ENCODE measurements around the gene CRISPLD2.

CRISPLD2 gene

GRCh38 chr16:84800158-84800978 is 19.4 kb upstream of the CRISPLD2 start:
- FAIRE-seq = no peak

GRCh38 chr16:84803146-84803545 is 16.6 kb upstream of the CRISPLD2 start:
- no peak for FAIRE-seq

GRCh38 chr16:84804326-84804725 is 15.5 kb upstream of the CRISPLD2 start:
- FAIRE-seq = no peak

- no peak for FAIRE-seq
These were observed 13.4 kb upstream of the CRISPLD2 start for GRCh38 chr16:84806256-84806889.

DNA sequence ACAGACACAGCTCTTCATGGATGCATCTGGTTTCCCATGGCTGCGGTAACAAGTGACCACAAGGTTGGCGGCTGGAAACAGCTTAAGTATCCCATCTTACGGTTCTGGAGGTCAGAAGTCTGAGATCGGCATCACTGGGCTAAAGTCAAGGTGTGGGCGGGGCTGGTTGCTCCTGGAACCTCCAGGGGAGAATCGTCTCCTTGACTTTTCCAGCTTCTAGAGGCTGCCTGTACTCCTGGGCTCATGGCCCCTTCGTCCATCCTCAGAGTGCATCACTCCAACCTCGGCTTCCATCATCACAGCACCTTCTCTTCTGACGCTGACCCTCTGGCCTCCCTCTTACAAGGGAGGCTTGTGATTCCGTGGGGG is 12.9 kb upstream of the CRISPLD2 start:
- FAIRE-seq = no peak

DNA sequence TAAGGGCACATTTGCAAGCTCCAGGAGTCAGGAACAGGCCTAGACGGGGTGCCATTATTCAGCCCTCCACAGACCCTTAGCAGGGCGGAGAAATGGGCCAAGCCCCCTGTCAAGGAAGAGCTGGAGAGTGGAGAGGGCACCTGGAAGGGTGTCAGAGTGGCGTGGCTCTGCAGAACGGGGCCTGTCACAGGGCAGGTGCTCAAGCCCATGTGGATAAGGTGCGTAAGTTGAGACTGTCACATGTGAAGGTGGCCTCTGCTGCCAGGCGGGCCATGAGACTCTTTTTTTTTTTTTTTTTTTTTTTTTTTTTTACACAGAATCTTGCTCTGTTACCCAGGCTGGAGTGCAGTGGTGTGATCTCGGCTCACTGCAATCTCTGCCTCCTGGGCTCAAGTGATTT is 12.0 kb upstream of the CRISPLD2 start:
- no peak for FAIRE-seq

DNA sequence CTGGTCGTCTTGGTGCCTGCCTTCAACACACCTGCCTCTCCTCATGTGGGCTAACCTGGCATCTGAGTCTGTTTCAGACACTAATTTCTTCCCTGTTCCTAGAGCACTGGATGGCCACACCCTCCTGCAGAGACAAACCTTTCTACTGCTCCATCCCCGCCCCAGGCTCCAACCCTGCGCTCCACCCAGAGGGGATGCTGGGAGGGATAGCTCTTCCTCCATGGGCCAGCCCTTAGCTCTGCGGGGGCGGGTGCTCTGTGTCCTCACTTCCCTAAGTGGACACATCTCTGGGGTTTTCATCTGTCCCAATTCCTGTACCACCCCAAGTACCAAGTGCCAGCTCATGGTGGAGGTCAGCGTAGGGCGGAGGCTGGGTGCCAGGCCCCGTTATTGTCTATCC is 11.0 kb upstream of the CRISPLD2 start:
- no peak for FAIRE-seq

DNA sequence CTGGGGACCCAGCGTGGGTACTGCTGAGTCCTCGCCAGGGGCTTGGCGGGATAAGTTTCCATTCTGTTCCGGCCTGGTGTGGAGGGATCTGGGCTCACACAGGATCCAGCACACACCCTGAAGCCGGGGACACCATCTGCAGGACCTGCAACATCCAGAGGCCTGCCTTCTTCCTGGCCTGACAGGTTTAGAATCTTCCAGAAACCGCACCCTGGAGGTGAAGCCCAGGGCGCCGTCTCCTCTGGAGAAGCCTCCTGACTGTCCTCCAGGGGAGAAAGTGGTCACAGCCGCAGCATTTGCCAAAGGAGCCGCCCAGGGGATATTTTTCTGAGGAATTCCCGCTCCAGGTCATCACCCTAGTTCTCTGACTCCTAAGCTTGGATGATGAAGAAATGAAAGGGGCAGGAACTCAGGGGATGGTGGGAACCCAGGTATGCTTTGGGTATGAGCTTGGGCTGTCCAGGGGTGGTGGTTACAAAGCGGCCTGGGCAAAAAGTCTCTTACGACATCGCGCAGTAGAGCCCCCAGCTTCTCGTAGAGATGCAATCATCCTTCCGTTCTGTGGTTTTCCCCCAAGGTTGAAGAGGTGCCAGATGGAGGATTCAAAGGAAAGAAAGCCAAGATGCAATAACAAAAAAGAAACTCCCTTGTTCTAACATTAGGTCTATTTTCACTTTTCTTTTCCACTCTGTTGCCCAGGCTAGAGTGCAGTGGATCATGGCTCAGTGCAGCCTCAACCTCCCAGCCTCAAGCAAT is 9.1 kb upstream of the CRISPLD2 start:
- FAIRE-seq = no peak

DNA sequence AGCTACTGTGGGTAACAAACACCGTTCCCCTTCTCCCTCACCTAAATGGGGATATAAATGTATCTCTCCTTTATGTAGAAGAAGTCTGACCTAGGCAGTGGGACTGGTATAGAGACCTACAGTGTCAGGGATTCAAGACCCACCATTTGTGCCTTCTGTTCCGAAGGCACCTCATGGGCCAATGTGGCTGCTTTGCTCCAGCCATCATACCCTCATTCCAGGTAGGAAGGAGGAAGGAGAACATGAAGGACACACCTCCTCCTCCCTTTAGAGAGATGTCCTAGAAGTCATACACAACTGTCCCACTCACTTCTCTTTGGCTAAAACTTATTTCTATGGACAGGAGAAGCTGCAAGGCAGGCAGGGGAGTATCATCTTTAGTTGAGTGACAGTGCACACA is 8.3 kb upstream of the CRISPLD2 start:
- no peak for FAIRE-seq

GRCh38 chr16:84813141-84813934 is 6.4 kb upstream of the CRISPLD2 start:
- no peak for FAIRE-seq

- FAIRE-seq = no peak
These were observed 4.3 kb upstream of the CRISPLD2 start for GRCh38 chr16:84815462-84815861.

DNA sequence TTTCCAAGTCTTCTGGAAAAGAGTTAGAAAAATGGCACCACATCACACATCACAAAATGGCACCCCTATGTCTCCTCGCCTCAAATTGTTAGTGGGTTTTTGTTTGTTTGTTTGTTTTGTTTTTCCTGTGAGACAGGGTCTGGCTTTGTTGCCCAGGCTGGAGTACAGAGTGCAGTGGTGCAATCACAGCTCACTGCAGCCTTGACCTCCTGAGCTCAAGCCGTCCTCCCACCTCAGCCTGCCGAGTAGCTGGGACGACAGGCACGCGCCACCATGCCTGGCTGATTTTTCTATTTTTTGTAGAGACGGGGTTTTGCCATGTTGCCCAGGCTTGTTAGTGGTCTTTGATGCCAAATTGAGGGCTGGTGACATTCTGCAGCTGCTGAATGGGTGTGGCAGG is 3.8 kb upstream of the CRISPLD2 start:
- no peak for FAIRE-seq

DNA sequence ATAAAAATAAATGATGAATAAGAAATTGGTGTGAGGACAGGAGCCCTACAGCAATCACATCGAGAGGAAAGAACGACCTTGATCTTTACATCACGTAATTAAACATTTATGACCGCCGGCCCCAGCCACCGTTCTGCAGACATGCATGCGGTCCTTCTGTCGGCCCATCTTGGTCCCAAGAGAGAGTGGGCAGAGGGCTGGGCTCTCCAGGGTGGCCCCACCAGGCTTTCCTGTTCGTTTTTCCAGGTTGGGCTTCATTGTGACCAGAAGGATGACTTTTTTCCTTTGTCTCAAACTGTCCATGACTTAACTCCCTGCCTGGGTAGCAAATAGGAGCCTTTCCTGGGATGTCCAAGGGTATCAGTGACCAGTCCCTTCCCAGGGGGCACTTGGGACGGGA is 3.3 kb upstream of the CRISPLD2 start:
- no peak for FAIRE-seq

DNA sequence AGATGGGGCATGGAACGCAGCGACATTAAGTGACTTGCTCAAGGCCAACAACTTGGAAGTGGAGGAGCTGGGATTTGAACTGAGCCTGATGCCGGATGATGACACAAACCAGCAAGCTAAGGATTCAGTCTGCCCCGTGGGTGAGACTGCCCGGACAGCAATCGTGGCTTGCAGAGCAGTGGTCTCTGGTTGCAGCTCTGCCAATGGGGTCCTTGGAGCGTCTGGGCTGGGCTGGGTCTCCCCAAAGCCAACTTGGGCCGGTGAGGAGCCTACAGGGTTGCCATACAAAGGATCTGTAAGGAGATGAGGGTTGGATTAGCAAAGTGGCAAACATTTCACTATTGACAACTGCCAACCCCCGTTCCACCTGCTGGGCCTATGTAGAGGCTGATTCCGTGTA is 2.6 kb upstream of the CRISPLD2 start:
- no peak for FAIRE-seq

DNA sequence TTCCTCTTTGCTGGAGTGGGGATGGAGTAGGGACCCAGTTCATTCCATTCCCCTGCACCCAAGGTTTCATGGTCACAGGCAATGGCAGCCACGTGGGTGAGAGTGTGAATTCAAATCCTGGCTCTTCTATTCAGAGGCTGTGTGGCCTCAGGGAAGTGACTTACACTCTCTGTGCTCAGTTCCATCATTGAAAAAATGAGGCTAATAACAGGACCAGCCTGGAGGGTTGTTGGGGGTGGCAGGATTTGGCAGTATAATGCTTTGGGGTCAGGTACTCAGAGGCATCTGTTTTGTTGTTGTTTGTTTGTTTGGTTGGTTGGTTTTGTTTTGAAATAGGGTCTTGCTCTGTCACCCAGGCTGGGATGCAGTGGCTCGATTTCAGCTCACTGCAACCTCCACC is 2.2 kb upstream of the CRISPLD2 start:
- no peak for FAIRE-seq

DNA sequence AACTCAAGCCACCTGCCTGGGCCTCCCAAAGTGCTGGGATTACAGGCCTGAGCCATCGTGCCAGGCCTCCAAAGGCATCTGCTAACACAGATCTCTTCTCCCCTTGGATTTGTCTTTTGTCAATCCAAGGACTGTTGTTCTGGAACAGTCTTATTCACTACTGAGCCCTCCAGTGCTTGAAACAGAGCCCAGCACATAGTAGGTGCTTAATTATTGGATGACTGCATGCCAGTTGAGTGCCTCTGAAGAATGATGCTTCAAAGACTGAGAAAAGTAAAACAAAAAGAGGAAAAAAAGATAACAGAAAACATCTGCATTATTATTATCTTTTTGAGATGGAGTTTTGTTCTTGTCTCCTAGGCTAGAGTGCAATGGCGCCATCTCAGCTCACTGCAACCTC is 1.7 kb upstream of the CRISPLD2 start:
- no peak for FAIRE-seq

DNA sequence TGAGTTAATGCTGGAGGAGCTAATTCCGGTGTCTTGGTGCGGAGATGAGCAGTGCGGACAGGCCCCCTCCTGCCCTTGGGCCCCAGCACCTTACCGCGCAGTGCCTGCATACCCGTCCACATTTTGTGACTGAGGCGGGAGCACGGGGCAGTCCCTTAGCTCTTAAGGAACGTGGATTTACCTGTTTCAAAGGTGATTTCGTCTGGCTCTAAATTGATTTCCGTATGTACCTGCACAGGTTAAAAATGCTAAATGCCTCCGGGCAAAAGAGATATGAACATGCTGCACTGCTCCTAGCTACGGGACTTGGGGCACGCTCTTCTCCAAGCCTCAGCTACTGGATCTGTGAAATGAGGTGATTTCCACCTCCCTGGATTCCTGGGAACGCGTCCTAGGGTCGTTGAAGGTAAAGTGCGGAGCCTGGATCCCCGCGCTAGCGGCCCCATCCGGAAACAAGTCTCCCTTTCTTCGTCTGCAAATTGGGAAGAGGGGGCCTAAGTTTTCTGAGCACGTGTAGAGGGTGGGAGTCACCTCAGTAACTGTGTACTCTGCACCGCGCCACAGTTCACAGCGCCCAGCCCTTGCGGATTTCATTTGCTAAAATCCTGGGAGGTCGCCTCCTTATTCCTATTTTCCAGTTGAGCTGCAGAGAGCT is 669 bp upstream of the CRISPLD2 start:
- FAIRE-seq = no peak

- no peak for FAIRE-seq
These were observed 510 bp downstream of the CRISPLD2 start for GRCh38 chr16:84820305-84820684.

GRCh38 chr16:84820771-84821170 is 986 bp downstream of the CRISPLD2 start:
- FAIRE-seq = no peak

DNA sequence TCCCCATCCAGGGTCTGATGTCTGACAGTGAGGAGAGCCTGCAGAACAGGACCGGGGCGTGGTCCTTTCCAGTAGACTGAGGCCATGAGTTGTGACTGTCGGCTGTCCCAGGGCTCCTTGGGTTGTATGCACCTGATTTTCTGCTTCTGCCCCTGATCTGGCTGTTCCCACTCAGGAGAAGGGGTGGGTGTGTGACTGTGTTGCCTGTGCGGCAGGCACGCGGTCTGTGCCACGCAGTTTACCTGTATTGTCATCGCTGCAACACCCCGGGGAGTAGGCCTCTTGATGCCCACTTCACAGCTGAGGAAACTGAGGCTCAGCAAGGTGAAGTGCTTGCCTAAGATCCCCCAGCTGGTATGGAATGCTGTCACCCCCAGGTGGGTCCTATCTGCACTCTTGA is 1.4 kb downstream of the CRISPLD2 start:
- FAIRE-seq = no peak

DNA sequence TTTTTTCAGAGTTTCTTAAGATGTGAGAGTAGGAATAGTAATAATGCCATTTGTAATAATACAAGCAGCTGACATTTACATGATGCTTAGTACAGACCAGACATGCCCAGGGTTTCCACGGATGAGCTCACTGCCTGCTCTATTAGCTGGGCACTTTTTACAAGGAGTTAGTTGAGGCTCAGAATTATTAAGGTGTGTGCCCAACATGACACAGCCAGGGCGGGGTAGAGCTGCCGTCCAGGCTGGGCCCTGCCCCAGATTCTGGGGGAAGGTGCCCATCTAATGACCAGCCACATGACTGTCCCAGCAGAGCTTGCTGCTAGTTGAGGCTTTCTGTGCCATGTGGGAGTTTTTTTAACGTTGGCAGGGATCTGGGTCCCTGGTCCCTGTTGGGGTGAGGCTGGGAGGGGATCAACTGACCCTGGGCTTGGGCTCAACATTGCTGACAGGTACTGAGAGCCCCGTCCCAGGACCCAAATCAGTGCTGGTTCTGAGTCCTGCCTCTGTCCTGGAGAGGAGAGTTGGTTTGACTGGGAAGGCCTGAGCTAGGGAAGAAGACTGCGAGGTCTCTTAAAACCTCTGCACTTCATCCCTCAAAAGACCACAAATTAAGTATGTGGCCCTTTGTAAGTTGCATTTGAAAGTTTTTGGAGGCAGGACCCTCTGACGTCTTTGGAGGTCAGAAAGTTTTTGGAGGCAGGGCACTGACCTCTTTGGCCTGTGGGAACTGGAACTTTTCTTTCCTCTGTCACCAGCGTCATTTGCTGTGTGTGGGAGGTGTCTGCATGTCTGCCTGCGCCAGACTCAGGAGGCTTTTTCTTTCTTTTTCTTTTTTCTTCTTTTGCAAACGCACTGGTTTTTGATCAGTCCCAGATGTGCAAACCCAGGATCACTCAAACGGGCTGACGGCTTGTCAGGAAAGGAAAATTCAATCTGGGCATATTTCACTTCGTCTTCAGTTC is 2.2 kb downstream of the CRISPLD2 start:
- no peak for FAIRE-seq

All from A204.1 (cell line).